Cardiac muscle cell (in vitro differentiated cells and primary cell): ENCODE results near the gene JMJD1C. TPM values are rescaled to one million over a fixed set of nuclear protein-coding genes. Genes with fewer than 3 reads are reported as not detected.
"Not testable (repeated sequence)": the region's sequence is repeated elsewhere in the genome, so short reads cannot be mapped to it uniquely, and the experiment has no call there.

Experiments used
- DNase-seq, 2 donors: peaks; one replicate each; pipeline versions ENCODE4 v3.0.0 to v3.0.0-alpha.2; 2010 to 2017; ENCODE audit warnings: low read depth in 1 of 2, low spot score in 1 of 2
- H3K27ac ChIP-seq: fragments of 200-600 bp; sonication (generic); 2 replicates; pipeline ENCODE4 v1.5.1; 2016
- H3K27me3 ChIP-seq: fragments of 200-600 bp; sonication (generic); 2 replicates; pipeline ENCODE4 v1.6.0; 2016; ENCODE audit warnings: control low read depth
- H3K36me3 ChIP-seq: fragments of 200-600 bp; sonication (generic); 2 replicates; pipeline ENCODE4 v1.5.1; 2016; ENCODE audit warnings: control low read depth
- H3K4me1 ChIP-seq: fragments of 200-600 bp; sonication (generic); 2 replicates; pipeline ENCODE4 v1.8.1; 2017; ENCODE audit warnings: low read depth, mild to moderate bottlenecking, mixed run types
- H3K4me3 ChIP-seq: fragments of 200-600 bp; sonication (generic); 2 replicates; pipeline ENCODE4 v1.5.1; 2016; ENCODE audit warnings: mild to moderate bottlenecking
- H3K9me3 ChIP-seq: fragments of 200-600 bp; sonication (generic); 2 replicates; pipeline ENCODE4 v1.5.1; 2017; ENCODE audit warnings: low read depth, mild to moderate bottlenecking, control low read depth
- CTCF ChIP-seq: IDR thresholded peaks from 2 replicates; pipeline ENCODE4 v1.5.1; 2012; ENCODE audit warnings: low read depth, mild to moderate bottlenecking, low read length
- polyA plus RNA-seq: library from polyadenylated mRNA; unstranded; fragments of >200 nt; fragmentation: Nextera tagmentation; extraction: Ambion mirVana; gene quantifications from 2 replicates; pipeline ENCODE4 v1.2.1, GENCODE V29; 2016
- total RNA-seq: library from RNA; depleted of rRNA; stranded (reverse); fragments of >200 nt; gene quantifications from 2 replicates; pipeline ENCODE4 v1.2.3, GENCODE V29; 2016

Gene JMJD1C
- total and polyA plus RNA-seq, 2 experiments from 2014 or later = 59.1 to 144 TPM

- no peak for DNase-seq
These were observed 31.5 kb upstream of the JMJD1C start for GRCh38 chr10:63497321-63497720.

GRCh38 chr10:63496561-63496960 lies 30.8 kb upstream of the JMJD1C start:
- no peaks in the 10 kb centered on the region for H3K9me3 ChIP-seq
- H3K4me3 ChIP-seq = no peak overlapping the region
- DNase-seq = no peak
- H3K36me3 ChIP-seq = no peaks in the 10 kb centered on the region
- H3K27ac ChIP-seq = no peak overlapping the region
- peaks cover 7% of the 10 kb centered on the region for H3K4me1 ChIP-seq
- no peak for TF ChIP-seq CTCF
- no peaks in the 10 kb centered on the region for H3K27me3 ChIP-seq

More at GRCh38 chr10:63497321-63497720, 31.5 kb upstream of the JMJD1C start:
- H3K27ac ChIP-seq = no peak overlapping the region
- no peak for TF ChIP-seq CTCF
- no peaks in the 10 kb centered on the region for H3K9me3 ChIP-seq
- H3K4me3 ChIP-seq = no peak overlapping the region
- H3K4me1 ChIP-seq = no peaks in the 10 kb centered on the region
- H3K27me3 ChIP-seq = no peaks in the 10 kb centered on the region
- no peaks in the 10 kb centered on the region for H3K36me3 ChIP-seq

DNA sequence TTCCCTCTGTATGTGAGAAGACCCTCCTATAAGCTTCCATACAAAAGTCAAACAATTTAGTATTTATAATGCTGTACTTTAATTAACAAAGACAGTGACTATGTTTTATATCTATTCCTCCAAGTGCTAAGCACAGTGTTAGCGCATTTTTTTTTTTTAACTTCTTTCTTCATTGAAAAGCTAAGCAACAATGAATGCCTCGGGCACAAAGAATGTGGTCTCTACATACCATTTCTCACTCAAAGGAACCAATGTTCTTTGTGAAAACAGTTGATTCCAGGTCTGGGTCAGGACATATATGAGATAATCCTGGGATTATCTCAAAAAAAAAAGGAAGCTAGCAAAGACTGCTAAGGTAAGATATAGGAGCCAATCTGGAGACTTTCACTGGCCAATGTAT lies 29.2 kb upstream of the JMJD1C start:
- no peak overlapping the region for H3K4me3 ChIP-seq
- no peaks in the 10 kb centered on the region for H3K36me3 ChIP-seq
- TF ChIP-seq CTCF = no peak
- no peaks in the 10 kb centered on the region for H3K9me3 ChIP-seq
- H3K27ac ChIP-seq = no peak overlapping the region
- peaks cover 10% of the 10 kb centered on the region for H3K4me1 ChIP-seq
- no peaks in the 10 kb centered on the region for H3K27me3 ChIP-seq
- DNase-seq = no peak

- no peak overlapping the region for H3K4me3 ChIP-seq
- H3K27me3 ChIP-seq = no peaks in the 10 kb centered on the region
- no peaks in the 10 kb centered on the region for H3K9me3 ChIP-seq
- peaks cover 10% of the 10 kb centered on the region for H3K4me1 ChIP-seq
- no peaks in the 10 kb centered on the region for H3K36me3 ChIP-seq
- H3K27ac ChIP-seq = no peak overlapping the region
- no peak for TF ChIP-seq CTCF
- no peak for DNase-seq
These were observed 27.2 kb upstream of the JMJD1C start for GRCh38 chr10:63493004-63493403.

GRCh38 chr10:63492317-63492690 lies 26.5 kb upstream of the JMJD1C start:
- peak overlapping the region; percentile 83 for H3K27ac ChIP-seq
- H3K9me3 ChIP-seq = not testable (repeated sequence)

GRCh38 chr10:63491588-63492316 lies 26.0 kb upstream of the JMJD1C start:
- Histone ChIP-seq H3K27ac (peak overlapping the region; percentile 83), H3K36me3 (no peaks in the 10 kb centered on the region), H3K4me3 (no peak overlapping the region), H3K4me1 (peaks cover 13% of the 10 kb centered on the region), H3K27me3 (no peaks in the 10 kb centered on the region), H3K9me3 (no peaks in the 10 kb centered on the region)
- no peak for TF ChIP-seq CTCF
- peak; percentile 28 to 97 for DNase-seq

More at GRCh38 chr10:63492317-63492690, 26.5 kb upstream of the JMJD1C start:
- H3K27me3 ChIP-seq, H3K36me3 ChIP-seq, H3K4me3 ChIP-seq, H3K4me1 ChIP-seq: not testable (repeated sequence)
- peak in 1 of 2 donors; percentile 15 for DNase-seq
